Suprapubic skin (tissue), 4 donors: ENCODE measurements around the gene SCAMP2. TPM values are rescaled to one million over a fixed set of nuclear protein-coding genes. Genes with fewer than 3 reads are reported as not detected.

Source experiments
- DNase-seq, 2 donors: peaks; one replicate each; pipeline ENCODE4 v3.0.0-alpha.2; 2019; ENCODE audit warnings: low spot score in 2 of 2
- H3K27ac ChIP-seq: fragments of 200-600 bp; sonication (generic); one replicate; pipeline ENCODE4 v1.5.1; 2019
- H3K27me3 ChIP-seq: fragments of 200-600 bp; sonication (generic); one replicate; pipeline ENCODE4 v1.5.1; 2019
- H3K36me3 ChIP-seq: fragments of 200-600 bp; sonication (generic); one replicate; pipeline ENCODE4 v1.5.1; 2019
- H3K4me1 ChIP-seq: fragments of 200-600 bp; sonication (generic); one replicate; pipeline ENCODE4 v1.5.1; 2019
- H3K4me3 ChIP-seq: fragments of 200-600 bp; sonication (generic); one replicate; pipeline ENCODE4 v1.5.1; 2019; ENCODE audit warnings: mild to moderate bottlenecking
- H3K9me3 ChIP-seq: fragments of 200-600 bp; sonication (generic); one replicate; pipeline ENCODE4 v1.5.1; 2019
- EP300 ChIP-seq: sonication (generic); formaldehyde crosslinking; IDR thresholded peaks from one replicate; pipeline ENCODE4 v1.6.1; 2017; ENCODE audit warnings: antibody characterized with exemption
- POLR2A ChIP-seq, 2 donors: fragments of 450-650 bp; IDR thresholded peaks; one replicate each; pipeline ENCODE4 v1.6.1; 2017; ENCODE audit warnings: antibody characterized with exemption in 2 of 2, mild to moderate bottlenecking in 2 of 2, moderate library complexity in 2 of 2
- POLR2AphosphoS5 ChIP-seq, 3 donors: sonication (generic); formaldehyde crosslinking; IDR thresholded peaks; one replicate each; pipeline ENCODE4 v1.6.1; 2017; ENCODE audit warnings: antibody characterized with exemption in 3 of 3
- WGBS: methylation state at CpG from one replicate; pipeline ENCODE4 v1.1.5; 2018; 5-methylcytosine and 5-hydroxymethylcytosine counted together
- total RNA-seq, 4 donors: library from RNA; depleted of rRNA; stranded (reverse); fragments of >200 nt; gene quantifications; one replicate each; pipeline ENCODE4 v1.1.0, GENCODE V29; 2016
- TF ChIP-seq, protein P1 (sequence below), 2 donors: fragments of 200-600 bp in 1 of 2; fragments of 450-650 bp in 1 of 2; sonication (generic) in 1 of 2; IDR thresholded peaks; one replicate each; pipeline ENCODE4 v1.5.1; 2016 to 2019; ENCODE audit warnings: antibody characterized with exemption in 2 of 2, mild to moderate bottlenecking in 1 of 2, moderate library complexity in 1 of 2

The SCAMP2 gene
- total RNA-seq, 4 donors from 2014 or later, result 82.7 to 120 (median 102) TPM

DNA sequence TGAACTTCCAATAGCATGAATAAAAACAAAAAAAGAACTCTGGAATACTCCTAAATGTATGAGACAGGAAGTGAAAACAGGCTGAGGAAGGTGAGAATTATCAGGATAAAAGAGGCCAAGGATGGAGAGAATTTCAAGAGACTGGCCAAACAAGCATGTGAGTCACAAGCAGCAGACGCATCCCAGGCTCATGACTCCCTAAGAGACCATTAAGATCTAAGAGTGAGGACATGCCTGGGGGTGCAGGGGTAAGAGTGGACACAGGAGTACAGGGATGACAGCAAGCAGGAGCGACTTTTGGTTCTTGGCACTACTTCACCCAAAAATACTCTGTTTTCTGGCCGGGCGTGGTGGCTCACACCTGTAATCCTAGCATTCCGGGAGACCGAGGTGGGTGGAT lies 7.1 kb downstream of the SCAMP2 start:
- H3K27me3 ChIP-seq, result no peaks in the 10 kb centered on the region
- H3K4me1 ChIP-seq, result peaks cover 81% of the 10 kb centered on the region

GRCh38 chr15:74865316-74865715 lies 7.8 kb downstream of the SCAMP2 start:
- H3K36me3 ChIP-seq, result no peaks in the 10 kb centered on the region
- H3K27me3 ChIP-seq, result no peaks in the 10 kb centered on the region
- no peak overlapping the region for H3K4me3 ChIP-seq
- no peak for DNase-seq
- peaks cover 73% of the 10 kb centered on the region for H3K4me1 ChIP-seq
- peak overlapping the region; percentile 9 for H3K27ac ChIP-seq
- TF ChIP-seq, protein P1, sequence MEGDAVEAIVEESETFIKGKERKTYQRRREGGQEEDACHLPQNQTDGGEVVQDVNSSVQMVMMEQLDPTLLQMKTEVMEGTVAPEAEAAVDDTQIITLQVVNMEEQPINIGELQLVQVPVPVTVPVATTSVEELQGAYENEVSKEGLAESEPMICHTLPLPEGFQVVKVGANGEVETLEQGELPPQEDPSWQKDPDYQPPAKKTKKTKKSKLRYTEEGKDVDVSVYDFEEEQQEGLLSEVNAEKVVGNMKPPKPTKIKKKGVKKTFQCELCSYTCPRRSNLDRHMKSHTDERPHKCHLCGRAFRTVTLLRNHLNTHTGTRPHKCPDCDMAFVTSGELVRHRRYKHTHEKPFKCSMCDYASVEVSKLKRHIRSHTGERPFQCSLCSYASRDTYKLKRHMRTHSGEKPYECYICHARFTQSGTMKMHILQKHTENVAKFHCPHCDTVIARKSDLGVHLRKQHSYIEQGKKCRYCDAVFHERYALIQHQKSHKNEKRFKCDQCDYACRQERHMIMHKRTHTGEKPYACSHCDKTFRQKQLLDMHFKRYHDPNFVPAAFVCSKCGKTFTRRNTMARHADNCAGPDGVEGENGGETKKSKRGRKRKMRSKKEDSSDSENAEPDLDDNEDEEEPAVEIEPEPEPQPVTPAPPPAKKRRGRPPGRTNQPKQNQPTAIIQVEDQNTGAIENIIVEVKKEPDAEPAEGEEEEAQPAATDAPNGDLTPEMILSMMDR (IDR thresholded peaks at IDR 0.05), result no peak
- TF ChIP-seq EP300 (no peak), POLR2AphosphoS5 (IDR thresholded peaks at IDR 0.05) (no peak), POLR2A (IDR thresholded peaks at IDR 0.05) (no peak)
- WGBS, result 56% methylated on average over 2 of the region's 2 CpGs
- no peaks in the 10 kb centered on the region for H3K9me3 ChIP-seq

More for the DNA sequence above, 7.1 kb downstream of the SCAMP2 start:
- Histone ChIP-seq H3K27ac (peak overlapping the region; percentile 74), H3K36me3 (no peaks in the 10 kb centered on the region), H3K9me3 (no peaks in the 10 kb centered on the region), H3K4me3 (no peak overlapping the region)
- DNase-seq, result no peak
- TF ChIP-seq, protein P1 (IDR thresholded peaks at IDR 0.05), result no peak
- no peak for TF ChIP-seq EP300
- TF ChIP-seq POLR2A (IDR thresholded peaks at IDR 0.05), result no peak
- no peak for TF ChIP-seq POLR2AphosphoS5 (IDR thresholded peaks at IDR 0.05)
- WGBS, result 57% methylated on average over 6 of the region's 6 CpGs

- no peak for TF ChIP-seq POLR2A (IDR thresholded peaks at IDR 0.05)
- no peak for TF ChIP-seq POLR2AphosphoS5 (IDR thresholded peaks at IDR 0.05)
- TF ChIP-seq EP300, result no peak
- TF ChIP-seq, protein P1 (IDR thresholded peaks at IDR 0.05), result no peak
- H3K27ac ChIP-seq, result no peak overlapping the region
- H3K4me3 ChIP-seq, result no peak overlapping the region
- H3K36me3 ChIP-seq, result no peaks in the 10 kb centered on the region
- H3K9me3 ChIP-seq, result no peaks in the 10 kb centered on the region
- DNase-seq, result no peak
- H3K4me1 ChIP-seq, result peaks cover 70% of the 10 kb centered on the region
- no peaks in the 10 kb centered on the region for H3K27me3 ChIP-seq
- WGBS, result 76% methylated on average over 6 of the region's 6 CpGs
Observed at GRCh38 chr15:74864296-74864695, 8.9 kb downstream of the SCAMP2 start.

GRCh38 chr15:74863239-74864056 lies 9.7 kb downstream of the SCAMP2 start:
- H3K4me3 ChIP-seq, result no peak overlapping the region
- no peak overlapping the region for H3K27ac ChIP-seq
- DNase-seq, result no peak
- TF ChIP-seq, protein P1 (IDR thresholded peaks at IDR 0.05), result no peak
- no peak for TF ChIP-seq EP300
- no peak for TF ChIP-seq POLR2A (IDR thresholded peaks at IDR 0.05)
- TF ChIP-seq POLR2AphosphoS5 (IDR thresholded peaks at IDR 0.05), result no peak
- H3K4me1 ChIP-seq, result peaks cover 67% of the 10 kb centered on the region
- no peaks in the 10 kb centered on the region for H3K36me3 ChIP-seq
- no peaks in the 10 kb centered on the region for H3K9me3 ChIP-seq
- no peaks in the 10 kb centered on the region for H3K27me3 ChIP-seq
- 82% methylated on average over 11 of the region's 11 CpGs for WGBS

- no peak overlapping the region for H3K4me3 ChIP-seq
- H3K27ac ChIP-seq, result no peak overlapping the region
- peaks cover 55% of the 10 kb centered on the region for H3K4me1 ChIP-seq
- H3K9me3 ChIP-seq, result no peaks in the 10 kb centered on the region
- H3K27me3 ChIP-seq, result no peaks in the 10 kb centered on the region
- 75% methylated on average over 4 of the region's 4 CpGs for WGBS
- DNase-seq, result no peak
- H3K36me3 ChIP-seq, result peaks cover 8% of the 10 kb centered on the region
- TF ChIP-seq POLR2A (IDR thresholded peaks at IDR 0.05), result no peak
Observed at GRCh38 chr15:74858369-74858740, 14.8 kb downstream of the SCAMP2 start.
